HG02870 (cell line): Measurements from ENCODE around the gene GFI1B.
A peak's percentile ranks its signal among the peaks of the same experiment; 100 is the strongest.
"Not testable (repeated sequence)": the region's sequence is repeated elsewhere in the genome, so short reads cannot be mapped to it uniquely, and the experiment has no call there.

Source experiments
- ATAC-seq: cut with Tn5 transposase; IDR thresholded peaks from one replicate; pipeline ENCODE4 v1.9.1; 2021; ENCODE audit warnings: mild to moderate bottlenecking, moderate library complexity; ENCODE audit not compliant: unreplicated experiment

The GFI1B gene

DNA sequence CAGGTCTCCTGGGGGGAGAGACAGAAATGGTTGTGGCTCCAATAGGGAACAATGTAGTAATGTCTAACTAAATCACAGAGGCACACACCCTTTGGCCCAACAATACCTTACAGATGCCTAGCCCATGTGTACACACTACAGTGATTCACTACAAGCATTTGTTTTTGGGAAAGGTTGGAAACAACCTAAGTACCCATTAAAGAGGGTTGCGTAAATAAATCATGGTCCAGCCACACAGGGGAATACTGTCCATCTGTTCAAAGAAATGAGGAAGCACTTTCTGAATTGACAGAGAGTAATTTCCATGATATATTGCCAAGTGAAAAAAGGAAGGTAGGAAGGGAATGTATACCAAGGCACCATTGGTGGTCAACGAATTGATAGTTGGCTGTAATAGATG lies 30.3 kb downstream of the GFI1B start:
- ATAC-seq: no peak

DNA sequence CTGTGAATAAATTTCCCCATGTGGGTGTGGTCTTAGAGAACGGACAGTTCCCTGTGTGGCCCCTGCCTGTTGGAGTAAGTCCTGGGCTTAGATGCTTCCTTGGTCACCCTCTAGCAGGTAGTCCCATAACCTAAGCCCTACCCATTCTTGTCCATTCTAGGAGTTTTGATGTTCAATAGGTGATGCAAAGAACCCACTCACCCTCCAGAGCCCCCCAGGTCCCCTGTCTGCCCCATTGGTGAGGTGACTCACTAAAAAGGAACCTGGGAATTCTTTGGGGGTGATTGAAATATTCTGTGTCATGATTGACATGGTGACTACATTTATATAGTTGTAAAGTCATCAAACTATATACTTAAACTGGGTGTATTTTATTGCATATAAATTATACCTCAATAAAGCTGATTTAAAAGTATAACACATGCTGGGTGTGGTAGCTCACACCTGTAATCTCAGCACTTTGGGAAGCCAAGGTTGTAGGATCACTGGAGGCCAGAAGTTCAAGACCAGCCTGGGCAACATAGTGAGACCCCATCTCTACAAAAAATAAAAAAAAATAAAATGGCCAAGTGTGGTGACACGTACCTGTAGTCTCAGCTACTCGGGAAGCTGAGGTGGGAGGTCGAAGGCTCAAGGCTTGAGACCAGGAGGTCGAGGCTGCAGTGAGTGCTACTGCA lies 31.6 kb downstream of the GFI1B start:
- ATAC-seq: no peak

DNA sequence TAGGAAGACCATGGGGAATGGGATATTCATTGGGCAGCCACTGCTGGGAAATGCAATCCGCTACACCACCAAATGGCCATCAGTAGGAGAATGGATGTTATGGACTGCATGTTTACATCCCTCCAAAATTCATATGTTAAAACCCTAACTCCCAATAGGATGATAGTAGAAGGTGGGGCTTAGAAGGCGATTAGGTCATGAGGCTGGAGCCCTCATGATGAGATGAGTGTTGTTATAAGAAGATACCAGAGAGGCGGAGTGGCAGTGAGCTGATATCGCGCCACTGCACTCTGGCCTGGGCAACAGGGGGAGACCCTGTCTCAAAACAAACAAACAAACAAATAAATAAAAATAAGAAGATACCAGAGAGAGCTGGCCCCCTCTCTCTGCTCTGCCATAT lies 36.2 kb downstream of the GFI1B start:
- ATAC-seq: no peak

DNA sequence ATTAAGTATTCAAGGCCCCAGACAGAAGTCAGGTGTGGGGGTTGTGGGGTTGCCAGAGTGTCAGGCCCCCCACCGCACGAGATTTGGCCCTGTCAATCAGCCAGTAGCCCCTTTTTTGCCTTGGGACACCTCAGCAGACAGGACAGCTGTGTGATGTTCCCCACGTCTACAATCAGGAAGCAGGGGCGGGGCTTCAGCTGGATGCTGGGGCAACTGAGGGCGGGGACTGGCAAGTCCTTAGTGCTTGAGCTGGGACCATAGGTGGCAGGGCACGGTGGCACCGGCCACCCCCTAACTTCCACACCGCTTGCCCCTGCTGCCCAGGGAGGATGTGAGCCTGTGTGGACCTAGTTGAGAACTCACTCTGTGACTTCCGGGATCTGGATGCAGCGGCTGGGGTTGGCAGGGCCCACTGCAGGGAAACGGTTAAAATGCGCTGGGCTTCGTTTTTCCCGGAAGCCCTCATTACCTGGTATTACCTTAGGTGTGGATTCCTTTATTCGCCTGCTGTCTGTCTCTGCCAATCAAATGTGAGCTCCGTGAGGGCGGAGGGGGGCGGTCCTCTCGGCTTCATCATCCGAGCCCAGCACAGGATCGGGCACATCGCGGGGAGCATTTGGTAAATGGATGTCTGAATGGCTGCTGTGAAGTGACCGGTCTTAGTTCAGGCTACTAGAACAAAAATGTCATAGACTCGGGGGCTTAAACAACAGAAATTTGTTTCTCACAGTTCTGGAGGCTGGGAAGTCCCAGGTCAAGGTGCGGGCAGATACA lies 44.8 kb downstream of the GFI1B start:
- ATAC-seq: no peak

DNA sequence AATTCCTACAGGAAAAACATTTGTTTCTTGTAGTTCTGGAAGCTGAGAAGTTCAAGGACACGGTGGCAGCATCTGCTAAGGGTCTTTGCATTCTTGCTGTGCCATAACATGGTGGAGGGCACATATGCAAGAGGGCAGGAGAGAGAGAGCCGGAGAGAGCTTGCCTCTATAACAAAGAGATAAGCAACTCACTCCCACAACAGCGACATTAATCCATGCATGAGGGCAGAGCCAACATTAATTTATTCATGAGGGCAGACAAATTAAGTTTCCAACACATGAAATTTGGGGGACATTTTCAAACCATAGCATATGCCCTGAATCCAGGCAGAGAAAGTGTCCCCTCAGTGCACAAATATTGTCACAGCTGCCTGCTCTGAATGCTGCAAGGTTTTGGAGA lies 47.9 kb downstream of the GFI1B start:
- ATAC-seq: no peak

DNA sequence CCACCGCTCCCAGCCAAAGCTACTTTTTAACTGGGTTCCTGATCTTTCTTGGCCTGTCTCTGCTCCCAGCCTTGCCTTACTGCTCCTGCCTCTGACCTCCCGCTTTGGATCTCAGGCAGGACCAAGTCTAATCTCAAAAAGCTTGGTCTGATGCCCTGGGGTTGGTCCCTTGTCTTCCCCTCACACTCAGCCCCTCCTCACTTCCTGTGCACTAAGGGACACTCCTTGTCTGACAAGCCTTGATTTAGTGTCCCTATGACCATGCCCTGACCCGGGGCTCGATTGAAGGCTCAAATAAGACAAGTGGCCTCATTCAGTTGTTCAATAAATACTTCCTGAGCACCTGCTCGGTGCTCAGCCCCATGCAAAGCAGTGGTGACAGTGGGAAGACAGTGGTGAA lies 48.6 kb downstream of the GFI1B start:
- ATAC-seq: no peak

DNA sequence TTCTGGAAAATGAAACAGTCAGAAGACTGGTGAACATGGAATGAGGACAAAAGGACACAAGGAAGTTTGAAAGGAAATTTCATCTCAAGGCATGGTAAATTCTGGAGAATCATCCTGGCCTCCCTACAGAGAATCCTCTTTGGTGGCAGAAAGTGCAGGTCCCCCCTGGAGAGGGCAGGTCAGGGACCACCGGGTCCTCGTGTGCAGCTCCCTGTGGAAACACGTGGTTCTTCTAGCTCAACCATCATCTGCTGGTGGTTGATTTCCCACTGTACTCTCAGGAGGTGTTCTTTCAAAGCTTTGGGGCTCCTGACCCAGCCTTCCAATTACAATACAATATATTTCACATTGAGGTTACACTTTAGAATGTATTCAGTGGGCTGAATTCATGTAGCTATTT lies 49.7 kb downstream of the GFI1B start:
- ATAC-seq: no peak

DNA sequence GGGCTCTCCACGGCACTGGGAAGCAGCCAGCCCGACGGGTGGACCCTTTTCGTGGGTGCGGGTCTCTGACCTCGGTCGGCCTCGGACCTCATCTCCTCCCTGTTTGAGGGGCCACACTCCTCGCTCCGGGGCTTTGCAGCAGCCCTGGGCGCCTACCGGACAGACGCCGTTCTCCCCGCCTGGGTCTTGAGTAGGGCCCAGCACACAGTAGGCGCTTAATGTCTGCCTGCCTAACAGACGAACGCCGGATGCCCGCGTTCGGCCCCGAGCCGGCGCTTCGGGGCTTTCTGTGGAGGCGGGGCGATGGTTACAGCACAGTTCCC lies 51.5 kb downstream of the GFI1B start:
- ATAC-seq: peak; percentile 8

DNA sequence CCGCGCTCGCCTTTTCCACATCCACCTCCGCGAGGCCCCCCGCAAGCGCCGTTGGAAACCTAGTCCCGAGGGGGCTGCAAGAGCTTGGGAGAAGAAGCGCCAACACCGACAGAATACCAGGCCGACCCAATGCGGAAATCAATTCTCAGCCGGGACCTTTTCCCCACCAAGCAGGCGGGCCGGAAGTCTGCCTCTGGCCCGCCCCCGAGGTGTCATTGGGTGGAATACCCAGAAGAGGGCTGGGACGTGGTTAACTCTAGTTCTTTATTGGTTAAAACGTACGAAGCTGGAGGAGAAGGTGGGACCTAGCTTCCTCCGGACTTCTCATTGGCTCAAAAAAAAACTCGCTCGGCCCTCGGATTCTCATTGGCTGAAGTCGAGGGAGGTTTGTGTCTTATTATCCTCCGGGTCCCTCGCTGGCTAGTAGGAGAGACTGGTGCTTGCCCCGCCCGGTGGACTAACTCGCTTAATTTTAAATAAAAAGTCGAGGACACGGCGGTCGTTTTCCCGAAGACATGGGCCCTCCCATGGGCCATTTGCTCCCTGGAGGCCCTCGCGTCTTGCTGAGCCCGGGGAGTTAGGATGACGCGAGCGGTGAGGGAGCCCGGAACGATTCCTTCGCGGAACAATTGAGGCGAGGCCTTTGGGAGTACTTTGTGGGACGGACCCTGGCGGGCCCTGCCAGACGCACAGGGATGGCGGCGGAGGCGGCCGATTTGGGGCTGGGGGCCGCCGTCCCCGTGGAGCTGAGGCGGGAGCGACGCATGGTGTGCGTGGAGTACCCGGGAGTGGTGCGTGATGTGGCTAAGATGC lies 52.0 kb downstream of the GFI1B start, which contains the start of gene GTF3C5:
TSS of gene GTF3C5 (plus strand) at position 681 of the 813 bp plus-strand sequence. CDS start at position 696, 15 bp downstream.
- ATAC-seq: peak; percentile 96

DNA sequence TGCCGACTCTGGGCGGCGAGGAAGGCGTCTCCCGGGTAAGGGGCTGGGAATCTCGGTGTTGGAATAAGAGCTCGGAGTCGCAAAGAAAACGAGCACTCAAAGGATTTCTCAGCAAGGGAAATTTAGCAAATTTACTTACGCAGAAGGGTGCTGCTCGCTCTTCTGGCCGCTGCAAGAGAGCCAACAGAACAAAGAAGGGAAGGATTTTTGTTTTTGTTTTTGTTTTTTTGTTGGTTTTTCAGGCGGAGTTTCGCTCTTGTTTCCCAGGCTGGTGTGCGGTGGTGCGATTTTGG lies 52.6 kb downstream of the GFI1B start:
- ATAC-seq: no peak

DNA sequence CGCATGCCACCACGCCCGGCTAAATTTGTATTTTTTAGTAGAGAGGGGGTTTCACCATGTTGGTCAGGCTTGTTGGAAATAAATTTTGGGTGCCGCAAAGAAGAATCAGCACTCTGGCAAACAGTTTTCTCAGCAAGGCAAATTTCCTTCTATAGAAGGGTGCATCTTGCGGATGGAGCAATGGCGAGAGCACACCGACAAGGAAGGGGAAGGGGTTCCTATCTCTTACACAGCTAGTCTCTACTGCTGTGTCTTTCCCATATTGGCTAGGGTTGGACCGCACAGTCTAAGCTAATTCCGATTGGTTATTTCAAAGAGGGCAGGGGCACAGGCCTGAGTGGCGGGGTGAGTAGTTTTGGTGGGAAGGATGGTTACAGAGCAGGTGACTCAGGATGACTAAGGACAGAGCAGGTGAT lies 53.0 kb downstream of the GFI1B start:
- ATAC-seq: no peak

DNA sequence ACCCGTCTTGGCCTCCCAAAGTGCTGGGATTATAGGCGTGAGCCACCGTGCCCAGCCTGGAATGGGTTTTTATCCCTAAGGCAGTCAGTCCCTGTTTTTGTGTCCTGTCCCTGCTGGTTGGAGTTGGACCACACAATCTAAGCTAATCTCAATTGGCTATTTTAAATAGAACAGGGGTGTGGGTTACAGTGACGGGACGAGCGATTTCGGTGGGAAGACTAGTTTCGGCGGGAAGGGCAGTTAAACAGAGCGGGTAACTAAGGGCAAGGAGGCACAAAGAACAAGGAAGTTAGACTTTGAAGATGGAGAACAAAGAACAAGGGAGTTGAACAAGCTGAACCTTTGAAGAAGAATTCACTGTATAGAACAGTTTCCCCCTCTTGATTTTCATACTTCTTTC lies 53.7 kb downstream of the GFI1B start:
- no peak for ATAC-seq

DNA sequence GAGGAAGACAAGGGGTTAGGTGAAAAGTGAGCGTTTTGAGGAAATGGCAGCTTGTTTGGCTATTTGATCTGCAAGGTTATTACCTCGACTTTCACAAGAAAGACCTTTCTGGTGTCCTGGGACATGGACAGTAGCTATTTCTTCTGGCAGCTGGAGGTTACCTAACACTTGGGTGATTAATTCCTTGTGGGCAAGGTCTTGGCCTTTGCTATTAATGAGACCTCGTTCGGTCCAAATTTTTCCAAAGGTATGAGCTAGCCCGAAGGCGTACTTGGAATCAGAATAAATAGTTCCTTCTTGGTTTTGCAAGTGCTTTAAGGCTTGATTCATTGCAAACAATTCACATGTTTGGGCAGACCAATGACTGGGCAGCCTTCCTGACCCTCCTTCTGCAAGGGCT lies 57.2 kb downstream of the GFI1B start:
- ATAC-seq: no peak

DNA sequence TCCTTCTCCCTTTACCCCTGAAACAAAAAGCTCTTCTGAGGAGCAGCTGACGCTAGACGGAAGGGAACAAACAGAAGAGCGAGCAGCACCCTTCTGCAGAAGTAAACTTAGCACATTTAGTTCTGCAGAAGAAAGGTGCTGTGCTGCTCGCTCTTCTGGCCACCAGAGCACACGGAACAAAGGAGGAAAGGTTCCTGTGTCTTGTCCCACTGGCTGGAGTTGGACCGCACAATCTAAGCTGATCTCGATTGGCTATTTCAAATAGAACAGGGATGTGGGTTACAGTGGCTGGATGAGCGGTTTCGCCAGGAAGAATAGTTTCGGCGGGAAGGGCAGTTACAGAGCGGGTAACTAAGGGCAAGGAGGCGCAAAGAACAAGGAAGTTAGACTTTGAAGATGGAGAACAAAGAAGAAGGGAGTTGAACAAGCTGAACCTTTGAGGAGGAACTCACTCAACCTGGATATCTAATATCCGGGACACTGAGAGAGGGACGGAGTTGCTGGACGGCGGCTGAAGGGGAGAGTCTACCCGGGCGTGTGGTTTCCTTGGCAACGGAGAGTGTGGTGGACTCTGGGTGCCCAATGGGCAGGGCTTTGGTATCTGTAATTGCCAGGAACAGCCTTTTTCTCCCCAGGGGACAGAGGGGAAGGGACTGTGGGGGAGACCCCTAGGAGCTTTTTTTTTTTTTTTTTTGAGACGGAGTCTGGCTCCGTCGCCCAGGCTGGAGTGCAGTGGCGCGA lies 59.5 kb downstream of the GFI1B start:
- no peak for ATAC-seq

DNA sequence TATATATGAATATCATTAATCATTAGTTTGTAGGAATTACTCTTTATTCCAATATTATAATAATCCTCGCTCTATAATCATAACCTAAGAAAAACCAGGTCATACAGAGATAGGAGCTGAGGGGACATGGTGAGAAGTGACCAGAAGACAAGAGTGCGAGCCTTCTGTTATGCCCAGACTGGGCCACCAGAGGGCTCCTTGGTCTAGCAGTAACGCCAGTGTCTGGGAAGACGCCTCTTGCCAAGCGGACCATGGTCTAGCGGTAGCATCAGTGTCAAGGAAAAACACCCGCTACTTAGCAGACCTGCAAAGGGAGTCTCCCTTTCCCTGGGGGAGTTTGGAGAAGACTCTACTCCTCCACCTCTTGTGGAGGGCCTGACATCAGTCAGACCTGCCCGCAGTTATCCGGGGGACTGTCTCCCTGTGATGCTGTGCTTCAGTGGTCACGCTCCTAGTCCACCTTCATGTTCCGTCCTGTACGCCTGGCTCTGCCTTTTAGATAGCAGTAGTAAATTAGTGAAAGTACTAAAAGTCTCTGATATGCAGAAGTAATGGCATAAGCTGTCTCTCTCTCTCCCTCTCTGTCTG lies 62.5 kb downstream of the GFI1B start:
- ATAC-seq: not testable (repeated sequence)
